Caco-2 (cell line): ENCODE results near the gene ANO6. TPM values are rescaled to one million over a fixed set of nuclear protein-coding genes. Genes with fewer than 3 reads are reported as not detected.
"Not testable (repeated sequence)": the region's sequence is repeated elsewhere in the genome, so short reads cannot be mapped to it uniquely, and the experiment has no call there.

Experiments used
- BruUV-seq: library from RNA; stranded (reverse); fragments of 400-500 nt; replicated peaks from 2 replicates; lab custom pipeline; 2021; lab: Mats Ljungman, UMichigan
- CTCF ChIA-PET: fragments of 300-600 bp; sonication (Branson Sonifier 250); formaldehyde crosslinking; loops from one replicate; lab custom pipeline; 2022; ENCODE audit warnings: antibody characterized with exemption; lab: Charles Lee
- POLR2A ChIA-PET: fragments of 300-600 bp; sonication (Branson Sonifier 250); formaldehyde crosslinking; loops from one replicate; lab custom pipeline; 2022; ENCODE audit warnings: antibody characterized with exemption; lab: Charles Lee
- DNase-seq, 2 experiments: peaks; one replicate each; pipeline versions ENCODE4 v3.0.0 to v3.0.0-alpha.2; 2020 to 2022
- H3K27me3 ChIP-seq: replicated peaks from 2 replicates; pipeline ENCODE4 v1.6.0; 2011; ENCODE audit warnings: low read length; ENCODE audit not compliant: control insufficient read depth, insufficient read depth
- H3K36me3 ChIP-seq: 2 replicates; pipeline ENCODE4 v1.5.1; 2011; ENCODE audit warnings: low read length; ENCODE audit not compliant: control insufficient read depth, insufficient read depth
- H3K4me1 ChIP-seq: fragments of 250-450 bp; sonication (Bioruptor Pico); 2 replicates; pipeline ENCODE4 v1.5.1; 2020; ENCODE audit warnings: mild to moderate bottlenecking
- H3K4me3 ChIP-seq: 2 replicates; pipeline ENCODE4 v1.5.1; 2011; ENCODE audit warnings: low read depth, mild to moderate bottlenecking, control low read depth, low read length
- H3K9me3 ChIP-seq: fragments of 250-450 bp; sonication (Bioruptor Pico); 2 replicates; pipeline ENCODE4 v1.5.1; 2020; ENCODE audit warnings: mild to moderate bottlenecking, moderate library complexity
- H3K27ac Mint-ChIP-seq: one replicate; pipeline ENCODE4 v1.8.0; 2022; ENCODE audit warnings: mixed read lengths; ENCODE audit not compliant: unreplicated experiment
- H3K27me3 Mint-ChIP-seq: one replicate; pipeline ENCODE4 v1.8.0; 2022; ENCODE audit warnings: mixed read lengths; ENCODE audit not compliant: insufficient read depth, unreplicated experiment
- H3K36me3 Mint-ChIP-seq: one replicate; pipeline ENCODE4 v1.8.0; 2022; ENCODE audit warnings: mild to moderate bottlenecking, mixed read lengths; ENCODE audit not compliant: insufficient read depth, unreplicated experiment
- H3K4me1 Mint-ChIP-seq: one replicate; pipeline ENCODE4 v1.8.0; 2022; ENCODE audit warnings: low read depth, mixed read lengths; ENCODE audit not compliant: unreplicated experiment
- H3K4me3 Mint-ChIP-seq: one replicate; pipeline ENCODE4 v1.8.0; 2022; ENCODE audit warnings: mild to moderate bottlenecking, moderate library complexity, mixed read lengths; ENCODE audit not compliant: unreplicated experiment
- H3K9me3 Mint-ChIP-seq: one replicate; pipeline ENCODE4 v1.8.0; 2022; ENCODE audit warnings: mixed read lengths; ENCODE audit not compliant: unreplicated experiment
- CTCF ChIP-seq, 2 experiments: fragments of 200-600 bp in 1 of 2; IDR thresholded peaks; 1 replicate in 1 of 2; 2 replicates in 1 of 2; pipeline versions ENCODE4 v1.5.1 to v1.8.0; 2011 to 2022; ENCODE audit warnings: antibody characterized with exemption in 1 of 2, control low read depth in 1 of 2, inconsistent platforms in 1 of 2, low read depth in 1 of 2, low read length in 1 of 2, mild to moderate bottlenecking in 1 of 2, moderate library complexity in 1 of 2; ENCODE audit not compliant: insufficient read depth in 1 of 2, severe bottlenecking in 1 of 2, unreplicated experiment in 1 of 2
- intact Hi-C: fragments of 100-400 bp; cut with micrococcal nuclease; formaldehyde crosslinking; loops from one replicate; pipeline ENCODE4 v1.10.0; 2022; ENCODE audit not compliant: unreplicated experiment
- total RNA-seq: library from RNA; stranded (reverse); gene quantifications from 2 replicates; pipeline ENCODE4 v1.2.3, GENCODE V29; 2022

The ANO6 gene
- total RNA-seq, 1 experiment from 2014 or later, result 126 TPM

DNA sequence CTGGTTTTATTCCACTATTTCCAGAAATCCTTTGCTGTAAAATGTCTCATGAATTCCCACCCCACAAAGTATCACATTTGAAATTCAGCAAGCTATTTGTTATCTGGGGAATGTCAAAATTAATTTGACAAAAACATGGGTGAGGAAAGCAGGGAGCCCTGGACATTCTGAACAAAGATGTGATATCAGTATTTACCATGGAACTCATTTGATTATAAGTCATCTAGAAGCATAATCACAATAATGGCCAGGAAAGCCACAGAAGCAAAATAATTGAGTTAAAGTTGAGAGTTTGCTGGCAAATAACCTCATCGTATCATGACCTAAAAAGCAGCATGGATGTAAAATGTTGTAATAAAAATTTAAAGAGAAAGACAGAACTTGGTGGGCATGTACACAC, 96.1 kb downstream of the ANO6 start:
- H3K4me3 Mint-ChIP-seq, result no peak overlapping the region
- no TSS peak for BruUV-seq

GRCh38 chr12:45314770-45315169, 98.9 kb downstream of the ANO6 start:
- Mint-ChIP-seq H3K27me3 (no peaks in the 10 kb centered on the region), H3K9me3 (peaks cover 19% of the 10 kb centered on the region), H3K36me3 (peaks cover 32% of the 10 kb centered on the region), H3K27ac (no peak overlapping the region), H3K4me1 (peaks cover 1% of the 10 kb centered on the region), H3K4me3 (no peak overlapping the region)
- TF ChIP-seq CTCF (IDR thresholded peaks at IDR 0.05; ENCODE audit: insufficient read depth in 1 of 2, low read depth in 1 of 2, low read length in 1 of 2, severe bottlenecking in 1 of 2, unreplicated experiment in 1 of 2), result no peak
- intact Hi-C loops, result no loop called here
- H3K9me3 ChIP-seq, result peaks cover 7% of the 10 kb centered on the region; the same call in 1 of the 2 replicates
- H3K27me3 ChIP-seq, result no peaks in the 10 kb centered on the region
- H3K4me3 ChIP-seq, result no peak overlapping the region
- no peak for DNase-seq
- ChIA-PET POLR2A (no interaction called here), CTCF (no interaction called here)
- H3K4me1 ChIP-seq, result no peaks in the 10 kb centered on the region
- no TSS peak for BruUV-seq
- peaks cover 4% of the 10 kb centered on the region; the same call in 1 of the 2 replicates for H3K36me3 ChIP-seq

More for the DNA sequence above, 96.1 kb downstream of the ANO6 start:
- no peak for TF ChIP-seq CTCF (IDR thresholded peaks at IDR 0.05; ENCODE audit: insufficient read depth in 1 of 2, low read depth in 1 of 2, low read length in 1 of 2, severe bottlenecking in 1 of 2, unreplicated experiment in 1 of 2)
- peaks cover 21% of the 10 kb centered on the region for H3K36me3 Mint-ChIP-seq
- peaks cover 7% of the 10 kb centered on the region; the same call in 1 of the 2 replicates for H3K9me3 ChIP-seq
- no peak overlapping the region for H3K27ac Mint-ChIP-seq
- H3K4me1 Mint-ChIP-seq, result no peaks in the 10 kb centered on the region
- H3K4me1 ChIP-seq, result no peaks in the 10 kb centered on the region
- H3K36me3 ChIP-seq, result peaks cover 4% of the 10 kb centered on the region; the same call in 1 of the 2 replicates
- no peaks in the 10 kb centered on the region for H3K27me3 Mint-ChIP-seq
- CTCF ChIA-PET, result no interaction called here
- DNase-seq, result no peak
- peaks cover 19% of the 10 kb centered on the region for H3K9me3 Mint-ChIP-seq
- no peaks in the 10 kb centered on the region for H3K27me3 ChIP-seq
- no peak overlapping the region for H3K4me3 ChIP-seq
- POLR2A ChIA-PET, result no interaction called here
- intact Hi-C loops, result no loop called here

DNA sequence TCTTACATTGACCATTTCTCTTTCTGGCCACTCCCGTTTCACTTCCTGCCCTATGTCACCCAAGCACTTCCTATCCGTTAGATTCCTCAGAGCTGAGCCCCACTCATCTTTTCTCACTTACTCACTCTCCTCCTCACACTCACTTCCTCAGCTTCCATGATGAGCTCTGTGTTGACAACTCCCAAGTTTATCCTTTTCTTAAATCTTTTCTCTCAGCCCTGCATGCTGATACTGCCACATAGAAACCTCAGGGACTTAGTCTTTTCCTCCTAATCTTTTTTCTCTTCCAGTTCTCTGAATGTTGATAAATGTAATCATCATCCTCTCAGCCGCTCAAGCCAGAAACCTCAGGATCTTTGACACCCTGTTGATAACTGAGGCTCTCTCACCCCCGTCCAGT, 99.6 kb downstream of the ANO6 start:
- Mint-ChIP-seq H3K4me1 (peaks cover 8% of the 10 kb centered on the region), H3K4me3 (no peak overlapping the region), H3K36me3 (peaks cover 32% of the 10 kb centered on the region), H3K9me3 (peaks cover 19% of the 10 kb centered on the region), H3K27ac (peak overlapping the region; percentile 9), H3K27me3 (no peaks in the 10 kb centered on the region)
- Histone ChIP-seq H3K36me3 (peaks cover 4% of the 10 kb centered on the region; the same call in 1 of the 2 replicates), H3K27me3 (no peaks in the 10 kb centered on the region), H3K4me1 (no peaks in the 10 kb centered on the region), H3K4me3 (no peak overlapping the region), H3K9me3 (peaks cover 7% of the 10 kb centered on the region; the same call in 1 of the 2 replicates)
- no peak for TF ChIP-seq CTCF (IDR thresholded peaks at IDR 0.05; ENCODE audit: insufficient read depth in 1 of 2, low read depth in 1 of 2, low read length in 1 of 2, severe bottlenecking in 1 of 2, unreplicated experiment in 1 of 2)
- intact Hi-C loops, result no loop called here
- BruUV-seq, result no TSS peak
- ChIA-PET POLR2A (no interaction called here), CTCF (no interaction called here)
- no peak for DNase-seq

DNA sequence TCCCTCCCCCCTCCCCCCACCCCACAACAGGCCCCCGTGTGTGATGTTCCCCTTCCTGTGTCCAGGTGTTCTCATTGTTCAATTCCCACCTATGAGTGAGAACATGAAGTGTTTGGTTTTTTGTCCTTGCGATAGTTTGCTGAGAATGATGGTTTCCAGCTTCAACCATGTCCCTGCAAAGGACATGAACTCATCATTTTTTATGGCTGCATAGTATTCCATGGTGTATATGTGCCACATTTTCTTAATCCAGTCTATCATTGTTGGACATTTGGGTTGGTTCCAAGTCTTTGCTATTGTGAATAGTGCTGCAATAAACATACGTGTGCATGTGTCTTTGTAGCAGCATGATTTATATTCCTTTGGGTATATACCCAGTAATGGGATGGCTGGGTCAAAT, 101.4 kb downstream of the ANO6 start:
- intact Hi-C loops, CTCF ChIA-PET: not testable (repeated sequence)

More for the DNA sequence above, 101.4 kb downstream of the ANO6 start:
- H3K27ac Mint-ChIP-seq, H3K4me3 Mint-ChIP-seq, H3K36me3 ChIP-seq, BruUV-seq, POLR2A ChIA-PET, H3K27me3 Mint-ChIP-seq, DNase-seq, H3K4me3 ChIP-seq, H3K9me3 ChIP-seq, H3K4me1 ChIP-seq, H3K27me3 ChIP-seq: not testable (repeated sequence)
- Mint-ChIP-seq H3K36me3 (peaks cover 42% of the 10 kb centered on the region), H3K9me3 (peaks cover 26% of the 10 kb centered on the region), H3K4me1 (peaks cover 14% of the 10 kb centered on the region)
